ENCODE measurements around the gene RAB44.

DNA sequence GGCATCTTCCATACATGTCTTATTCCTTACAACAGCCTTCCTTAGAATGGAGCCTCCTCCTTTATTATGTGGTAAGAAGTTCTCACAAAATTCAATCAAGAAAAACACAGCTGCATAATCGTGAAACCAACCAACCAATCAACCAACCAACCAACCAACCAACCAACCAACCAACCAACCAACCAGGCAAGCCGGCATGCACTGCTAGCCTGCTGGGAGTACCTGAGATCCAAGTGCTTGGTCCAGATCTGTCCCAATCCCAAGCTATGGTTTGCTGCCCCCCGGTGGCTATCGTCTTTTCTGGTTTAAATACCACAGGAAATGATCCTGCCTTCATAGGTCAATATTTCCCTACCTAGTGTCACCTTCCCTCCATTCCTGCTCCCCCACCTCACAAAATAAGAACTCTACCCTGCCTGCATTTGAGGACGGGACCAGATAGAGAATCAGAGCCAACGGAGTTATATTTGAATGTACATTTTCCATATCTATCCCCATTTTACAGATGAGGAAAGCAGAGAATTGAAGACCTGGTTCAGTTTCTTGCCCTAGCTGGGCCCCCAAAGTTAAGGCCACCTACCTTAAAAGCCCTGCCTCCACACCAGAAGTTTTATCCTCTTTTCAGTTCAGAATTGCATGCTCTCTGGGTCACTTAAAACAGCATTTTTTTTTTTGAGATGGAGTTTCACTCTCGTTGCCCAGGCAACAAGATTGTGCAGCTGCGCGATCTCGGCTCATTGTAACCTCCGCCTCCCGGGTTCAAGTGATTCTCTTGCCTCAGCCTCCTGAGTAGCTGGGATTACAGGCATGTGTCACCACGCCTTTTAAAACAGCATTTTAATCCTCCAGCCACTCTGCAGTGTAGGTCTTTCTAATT, 27.1 kb downstream of the RAB44 start:
- TF ChIP-seq, protein P1, sequence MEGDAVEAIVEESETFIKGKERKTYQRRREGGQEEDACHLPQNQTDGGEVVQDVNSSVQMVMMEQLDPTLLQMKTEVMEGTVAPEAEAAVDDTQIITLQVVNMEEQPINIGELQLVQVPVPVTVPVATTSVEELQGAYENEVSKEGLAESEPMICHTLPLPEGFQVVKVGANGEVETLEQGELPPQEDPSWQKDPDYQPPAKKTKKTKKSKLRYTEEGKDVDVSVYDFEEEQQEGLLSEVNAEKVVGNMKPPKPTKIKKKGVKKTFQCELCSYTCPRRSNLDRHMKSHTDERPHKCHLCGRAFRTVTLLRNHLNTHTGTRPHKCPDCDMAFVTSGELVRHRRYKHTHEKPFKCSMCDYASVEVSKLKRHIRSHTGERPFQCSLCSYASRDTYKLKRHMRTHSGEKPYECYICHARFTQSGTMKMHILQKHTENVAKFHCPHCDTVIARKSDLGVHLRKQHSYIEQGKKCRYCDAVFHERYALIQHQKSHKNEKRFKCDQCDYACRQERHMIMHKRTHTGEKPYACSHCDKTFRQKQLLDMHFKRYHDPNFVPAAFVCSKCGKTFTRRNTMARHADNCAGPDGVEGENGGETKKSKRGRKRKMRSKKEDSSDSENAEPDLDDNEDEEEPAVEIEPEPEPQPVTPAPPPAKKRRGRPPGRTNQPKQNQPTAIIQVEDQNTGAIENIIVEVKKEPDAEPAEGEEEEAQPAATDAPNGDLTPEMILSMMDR (IDR thresholded peaks at IDR 0.05) = peak; percentile 82
- no peak for TF ChIP-seq ZFX (IDR thresholded peaks at IDR 0.05; ENCODE audit: borderline replicate concordance)
